ENCODE results near the gene CYP1A2.
"Not testable (repeated sequence)": the region's sequence is repeated elsewhere in the genome, so short reads cannot be mapped to it uniquely, and the experiment has no call there.

Gene CYP1A2

DNA sequence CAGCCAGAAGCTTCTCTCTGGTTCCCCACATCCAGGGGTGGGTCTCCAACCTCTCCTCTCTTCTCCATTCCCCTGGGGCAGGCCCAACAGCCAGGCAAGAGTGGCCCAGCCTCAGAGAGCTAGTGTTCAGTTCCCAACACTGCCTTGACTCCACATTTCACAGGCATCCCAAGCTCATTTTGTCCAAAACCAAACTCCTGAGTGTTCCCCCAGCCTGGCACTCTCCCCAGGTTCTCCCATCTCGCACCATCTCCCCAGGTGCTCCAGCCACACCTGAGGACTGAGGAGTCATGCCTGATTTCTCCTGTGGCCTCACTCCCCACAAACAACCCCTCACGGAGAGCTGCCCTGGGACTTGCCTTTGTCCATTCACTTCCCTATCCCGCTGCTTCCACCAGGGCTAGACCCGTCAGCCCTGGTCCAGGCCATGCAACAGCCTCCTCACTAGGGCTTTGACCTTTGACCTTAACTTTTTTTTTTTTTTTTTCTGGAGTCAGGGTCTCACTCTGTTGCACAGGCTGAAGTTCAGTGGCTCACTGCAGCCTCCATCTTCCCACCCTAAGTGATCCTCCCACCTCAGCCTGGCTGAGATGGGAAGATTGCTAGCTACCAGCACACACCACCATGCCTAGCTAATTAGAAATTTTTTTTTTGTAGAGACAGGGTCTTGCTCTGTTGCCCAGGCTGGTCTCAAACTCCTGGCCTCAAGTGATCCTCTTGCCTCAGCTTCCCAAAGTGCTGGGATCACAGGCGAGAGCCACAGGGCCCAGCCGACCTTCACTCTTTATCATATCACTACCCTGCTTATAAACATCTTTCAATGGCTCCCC is 29.3 kb downstream of the CYP1A2 start:
- DNase-seq, result peak; percentile 23 to 72 (median 64)

- no peak for DNase-seq
These were observed 29.9 kb downstream of the CYP1A2 start for GRCh38 chr15:74778599-74778970.

GRCh38 chr15:74779162-74779648 is 30.6 kb downstream of the CYP1A2 start:
- no peak for DNase-seq

- peak; percentile 81 to 92 (median 86) for DNase-seq
These were observed 32.1 kb downstream of the CYP1A2 start for GRCh38 chr15:74780523-74781430.

DNA sequence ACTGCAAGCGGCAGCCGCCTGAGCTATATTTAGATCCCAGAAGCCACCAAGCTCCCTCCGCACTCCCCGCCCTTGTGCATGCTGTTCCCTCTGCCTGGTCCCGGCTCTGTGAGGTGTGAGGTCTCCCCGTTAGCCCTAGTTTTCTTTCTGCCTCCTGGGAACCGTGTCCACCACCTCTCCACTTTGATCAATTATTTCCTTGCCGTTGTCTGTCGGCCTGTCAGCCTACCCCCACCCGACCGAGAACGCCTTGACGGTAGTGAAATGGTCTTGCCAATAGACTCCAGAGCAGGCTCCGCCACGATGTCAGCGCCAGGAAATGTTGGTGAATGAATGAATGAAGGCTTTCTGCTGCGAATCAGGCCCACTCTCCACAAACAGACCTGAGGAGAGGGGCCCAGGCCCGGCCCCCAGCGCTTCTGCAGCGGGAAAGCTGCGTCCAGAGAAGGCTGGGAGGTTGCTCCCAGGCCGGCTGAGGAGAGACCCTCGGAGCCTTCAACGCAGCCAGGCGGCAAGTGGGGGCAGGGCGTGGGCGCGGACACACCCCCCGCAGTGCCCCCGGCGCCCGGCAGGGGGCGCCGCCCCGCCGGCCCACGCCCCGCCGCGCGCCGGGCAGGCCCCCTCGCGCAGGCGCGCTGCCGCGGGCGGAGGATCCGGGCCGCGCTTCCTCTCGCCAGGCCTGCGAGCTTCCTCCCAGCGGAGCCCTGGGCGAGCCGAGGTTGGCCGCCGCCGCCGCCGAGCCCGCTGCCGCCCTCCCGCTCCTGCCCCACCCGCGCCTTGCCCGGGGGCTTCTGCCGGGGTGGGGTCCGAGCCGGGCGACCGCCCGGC is 33.0 kb downstream of the CYP1A2 start, which contains the start of gene CSK:
Gene CSK (plus strand): TSS at position 650 of the 828 bp plus-strand sequence. CDS start 16,218 bp downstream, outside the sequence.
- DNase-seq, result peak; percentile 90 to 97 (median 93)

DNA sequence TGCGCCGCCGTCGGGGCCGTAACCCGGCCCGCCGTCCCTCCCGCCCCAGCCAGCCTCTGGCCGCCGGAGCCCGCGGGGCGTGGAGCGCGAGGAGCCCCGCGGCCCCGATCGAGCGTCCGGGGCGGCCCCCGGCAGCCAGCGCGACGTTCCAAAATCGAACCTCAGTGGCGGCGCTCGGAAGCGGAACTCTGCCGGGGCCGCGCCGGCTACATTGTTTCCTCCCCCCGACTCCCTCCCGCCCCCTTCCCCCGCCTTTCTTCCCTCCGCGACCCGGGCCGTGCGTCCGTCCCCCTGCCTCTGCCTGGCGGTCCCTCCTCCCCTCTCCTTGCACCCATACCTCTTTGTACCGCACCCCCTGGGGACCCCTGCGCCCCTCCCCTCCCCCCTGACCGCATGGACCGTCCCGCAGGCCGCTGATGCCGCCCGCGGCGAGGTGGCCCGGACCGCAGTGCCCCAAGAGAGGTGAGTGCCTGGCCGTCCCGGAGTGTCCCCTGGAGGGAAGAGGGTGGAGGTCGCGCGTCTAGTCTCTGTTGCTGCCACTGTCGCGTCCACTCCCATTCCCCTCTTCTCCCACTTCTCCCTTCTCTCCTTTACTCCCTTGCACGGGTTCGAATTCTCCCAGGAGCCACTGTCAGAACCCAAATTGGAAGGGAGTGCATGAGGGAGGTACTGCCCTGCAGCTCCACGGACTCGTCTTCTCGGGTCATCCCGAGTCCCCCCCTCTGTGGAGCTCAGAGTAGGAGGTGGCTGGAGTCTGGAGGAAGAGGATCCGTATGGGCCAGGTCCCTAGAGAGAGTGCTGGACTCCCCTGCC is 33.8 kb downstream of the CYP1A2 start:
- peak; percentile 58 to 84 (median 74) for DNase-seq

DNA sequence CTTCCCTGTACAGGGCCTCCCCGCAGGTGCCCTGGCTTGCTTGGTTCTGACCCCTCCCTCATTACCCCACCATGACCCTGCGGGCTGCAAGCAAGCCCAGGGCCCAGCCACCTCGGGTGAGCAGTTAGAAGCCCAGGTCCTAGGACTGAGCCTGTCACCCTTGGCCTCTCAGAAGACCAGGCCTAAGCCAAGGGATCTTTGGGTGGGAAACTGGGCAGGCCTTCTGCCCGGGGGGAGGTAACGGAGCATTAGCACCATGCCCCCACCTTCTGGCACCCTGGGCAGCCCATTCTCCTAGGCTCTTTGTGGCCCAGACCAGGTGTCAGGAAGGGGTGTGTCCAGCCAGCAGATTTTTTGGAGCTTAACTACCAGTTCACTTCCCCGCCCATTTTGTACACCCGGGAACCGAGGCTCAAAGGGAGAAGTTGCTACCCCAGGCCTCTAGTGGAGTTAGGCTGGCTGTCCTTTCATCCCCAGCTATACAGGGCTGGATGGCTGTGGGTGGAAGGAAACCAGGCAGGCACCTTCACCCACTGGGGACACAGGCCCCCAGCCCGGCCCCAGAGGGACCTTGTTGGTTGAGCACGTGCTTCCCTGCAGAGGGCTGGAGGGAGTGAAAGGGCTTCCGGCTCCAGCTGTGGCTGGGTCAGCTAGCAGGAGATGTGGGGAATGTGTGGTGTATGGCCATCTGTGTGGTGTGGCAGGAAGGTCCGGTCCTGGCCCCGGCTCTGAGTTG is 34.6 kb downstream of the CYP1A2 start:
- DNase-seq, result peak; percentile 69 to 81 (median 78)

DNA sequence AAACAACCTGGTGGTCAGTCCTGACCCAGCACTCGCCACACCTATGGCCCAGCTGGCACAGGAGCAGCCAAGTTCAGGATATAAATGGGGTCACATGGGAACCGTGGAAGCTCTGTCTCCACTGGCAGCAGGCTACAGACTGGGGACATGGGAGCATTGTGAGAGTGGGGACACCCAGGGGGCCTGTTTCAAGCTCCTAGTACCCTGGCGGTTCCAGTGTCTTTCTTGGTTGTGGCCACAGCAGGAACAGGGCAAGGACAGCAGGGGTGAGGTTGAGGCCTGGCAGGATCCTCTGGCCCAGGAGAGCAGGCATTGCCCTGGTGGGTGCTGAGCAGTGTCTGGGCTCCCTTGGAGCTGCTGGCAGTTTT is 35.1 kb downstream of the CYP1A2 start:
- peak in 1 of 4 experiments; percentile 18 for DNase-seq

GRCh38 chr15:74784426-74785193 is 36.0 kb downstream of the CYP1A2 start:
- peak in 2 of 4 experiments; percentile 28 to 41 for DNase-seq

- no peak for DNase-seq
These were observed 36.8 kb downstream of the CYP1A2 start for GRCh38 chr15:74785194-74786032.

DNA sequence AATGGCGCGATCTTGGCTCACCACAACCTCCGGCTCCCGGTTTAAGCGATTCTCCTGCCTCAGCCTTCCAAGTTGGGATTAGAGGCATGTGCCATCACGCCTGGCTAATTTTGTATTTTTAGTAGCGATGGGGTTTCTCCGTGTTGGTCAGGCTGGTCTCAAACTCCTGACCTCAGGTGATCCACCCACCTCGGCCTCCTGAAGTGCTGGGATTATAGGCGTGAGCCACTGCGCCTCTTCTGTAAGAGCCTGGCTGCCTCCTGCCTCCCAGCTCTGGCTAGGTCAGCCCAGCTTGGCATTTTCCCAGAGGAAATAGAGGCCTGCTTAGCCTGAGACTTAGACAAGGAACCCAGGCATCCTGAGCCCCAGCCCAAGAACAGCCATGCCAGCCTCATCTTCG is 37.4 kb downstream of the CYP1A2 start:
- not testable (repeated sequence) for DNase-seq

GRCh38 chr15:74786551-74787165 is 38.0 kb downstream of the CYP1A2 start:
- peak; percentile 52 to 74 (median 70) for DNase-seq

GRCh38 chr15:74787251-74788041 is 38.8 kb downstream of the CYP1A2 start:
- peak; percentile 92 to 97 (median 95) for DNase-seq

- DNase-seq, result peak; percentile 70 to 85 (median 84)
These were observed 39.5 kb downstream of the CYP1A2 start for GRCh38 chr15:74788042-74788682.

DNA sequence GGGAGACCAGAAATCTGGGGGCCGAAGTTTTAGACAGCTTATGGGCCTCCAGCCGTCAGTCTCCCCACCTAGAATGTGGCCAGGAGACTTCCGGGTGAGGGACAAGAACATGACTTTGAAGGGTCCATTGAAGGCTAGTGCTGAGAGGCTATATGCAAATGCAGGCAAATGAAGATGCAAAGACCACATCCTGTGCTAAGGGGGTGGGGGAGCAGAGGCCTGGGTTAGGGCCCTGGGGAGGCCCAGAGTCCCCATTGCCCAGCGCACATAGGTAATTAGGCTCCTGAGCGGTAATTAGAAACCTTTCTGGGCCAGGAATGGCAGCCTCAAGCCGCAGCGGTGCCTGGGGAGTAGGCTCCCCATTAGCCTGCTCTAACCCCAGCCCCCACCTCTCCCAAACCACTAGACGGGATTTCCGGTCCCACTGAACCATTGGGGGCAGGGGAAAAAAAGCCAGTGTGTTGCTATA is 40.1 kb downstream of the CYP1A2 start:
- DNase-seq, result peak in 2 of 4 experiments; percentile 33 to 48

- DNase-seq, result no peak
These were observed 40.6 kb downstream of the CYP1A2 start for GRCh38 chr15:74789171-74789631.

DNA sequence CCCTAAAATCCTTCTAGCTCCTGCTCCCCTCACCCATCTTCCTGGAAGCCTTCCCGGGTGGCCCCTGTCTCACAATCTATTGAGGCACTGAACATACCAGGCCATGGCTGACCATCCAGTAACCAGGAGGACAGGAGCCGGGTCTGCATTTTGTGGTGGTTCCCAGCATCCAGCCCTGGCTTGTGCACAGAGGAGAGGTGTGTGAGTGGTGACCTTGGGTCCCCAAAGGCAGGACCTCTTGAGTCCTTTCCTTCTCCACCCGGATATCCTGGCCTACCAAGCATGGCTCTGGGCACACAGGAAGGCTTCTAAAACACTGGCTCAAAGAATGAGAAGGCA is 41.1 kb downstream of the CYP1A2 start:
- no peak for DNase-seq
